Calu3 (cell line): ENCODE measurements around the gene IL19. TPM values are rescaled to one million over a fixed set of nuclear protein-coding genes. Genes with fewer than 3 reads are reported as not detected.

ENCODE experiments used
- BruUV-seq: library from RNA; stranded (reverse); fragments of 400-500 nt; replicated peaks from 2 replicates; lab custom pipeline; 2021; lab: Mats Ljungman, UMichigan
- CTCF ChIA-PET: fragments of 300-600 bp; sonication (Branson Sonifier 250); formaldehyde crosslinking; loops from one replicate; lab custom pipeline; 2022; ENCODE audit warnings: antibody characterized with exemption; lab: Charles Lee
- DNase-seq: peaks from one replicate; pipeline ENCODE4 v3.0.0; 2022
- H3K27ac Mint-ChIP-seq: one replicate; pipeline ENCODE4 v1.8.0; 2022; ENCODE audit warnings: mixed read lengths; ENCODE audit not compliant: unreplicated experiment
- H3K27me3 Mint-ChIP-seq: one replicate; pipeline ENCODE4 v1.8.0; 2022; ENCODE audit warnings: mixed read lengths; ENCODE audit not compliant: unreplicated experiment
- H3K36me3 Mint-ChIP-seq: one replicate; pipeline ENCODE4 v1.8.0; 2022; ENCODE audit warnings: mild to moderate bottlenecking, moderate library complexity, mixed read lengths; ENCODE audit not compliant: insufficient read depth, unreplicated experiment
- H3K4me1 Mint-ChIP-seq: one replicate; pipeline ENCODE4 v1.8.0; 2022; ENCODE audit warnings: mild to moderate bottlenecking, low read depth, mixed read lengths; ENCODE audit not compliant: unreplicated experiment
- H3K4me3 Mint-ChIP-seq: one replicate; pipeline ENCODE4 v1.8.0; 2022; ENCODE audit warnings: mild to moderate bottlenecking, low read depth, moderate library complexity, mixed read lengths; ENCODE audit not compliant: unreplicated experiment
- H3K9me3 Mint-ChIP-seq: one replicate; pipeline ENCODE4 v1.8.0; 2022; ENCODE audit warnings: low read depth, mixed read lengths; ENCODE audit not compliant: unreplicated experiment
- intact Hi-C: fragments of 100-400 bp; cut with micrococcal nuclease; formaldehyde crosslinking; loops from one replicate; pipeline ENCODE4 v1.10.0; 2022; ENCODE audit not compliant: unreplicated experiment
- total RNA-seq: library from RNA; stranded (reverse); gene quantifications from 2 replicates; pipeline ENCODE4 v1.2.3, GENCODE V29; 2022
- TF ChIP-seq, protein P1 (sequence below): fragments of 200-600 bp; IDR thresholded peaks from one replicate; pipeline ENCODE4 v1.8.0; 2022; ENCODE audit warnings: antibody characterized with exemption; ENCODE audit not compliant: unreplicated experiment

IL19 gene
- total RNA-seq, 1 experiment from 2014 or later: not detected

- CTCF ChIA-PET: interaction anchor here (0.6 to 0.9 kb wide), 2 partner anchors 46 to 49 kb away, joined by 3 read pairs; no protein-coding TSS in a partner anchor
- H3K4me3 Mint-ChIP-seq: no peak overlapping the region
- peaks cover 2% of the 10 kb centered on the region for H3K9me3 Mint-ChIP-seq
- TF ChIP-seq, protein P1, sequence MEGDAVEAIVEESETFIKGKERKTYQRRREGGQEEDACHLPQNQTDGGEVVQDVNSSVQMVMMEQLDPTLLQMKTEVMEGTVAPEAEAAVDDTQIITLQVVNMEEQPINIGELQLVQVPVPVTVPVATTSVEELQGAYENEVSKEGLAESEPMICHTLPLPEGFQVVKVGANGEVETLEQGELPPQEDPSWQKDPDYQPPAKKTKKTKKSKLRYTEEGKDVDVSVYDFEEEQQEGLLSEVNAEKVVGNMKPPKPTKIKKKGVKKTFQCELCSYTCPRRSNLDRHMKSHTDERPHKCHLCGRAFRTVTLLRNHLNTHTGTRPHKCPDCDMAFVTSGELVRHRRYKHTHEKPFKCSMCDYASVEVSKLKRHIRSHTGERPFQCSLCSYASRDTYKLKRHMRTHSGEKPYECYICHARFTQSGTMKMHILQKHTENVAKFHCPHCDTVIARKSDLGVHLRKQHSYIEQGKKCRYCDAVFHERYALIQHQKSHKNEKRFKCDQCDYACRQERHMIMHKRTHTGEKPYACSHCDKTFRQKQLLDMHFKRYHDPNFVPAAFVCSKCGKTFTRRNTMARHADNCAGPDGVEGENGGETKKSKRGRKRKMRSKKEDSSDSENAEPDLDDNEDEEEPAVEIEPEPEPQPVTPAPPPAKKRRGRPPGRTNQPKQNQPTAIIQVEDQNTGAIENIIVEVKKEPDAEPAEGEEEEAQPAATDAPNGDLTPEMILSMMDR: no peak
- no peak overlapping the region for H3K27ac Mint-ChIP-seq
- BruUV-seq: no TSS peak
- H3K27me3 Mint-ChIP-seq: peaks cover 72% of the 10 kb centered on the region
- H3K4me1 Mint-ChIP-seq: no peaks in the 10 kb centered on the region
- no peak for DNase-seq
- no peaks in the 10 kb centered on the region for H3K36me3 Mint-ChIP-seq
- intact Hi-C loops: no loop called here
These were observed 92.7 kb downstream of the IL19 start for GRCh38 chr1:206863266-206863665.

DNA sequence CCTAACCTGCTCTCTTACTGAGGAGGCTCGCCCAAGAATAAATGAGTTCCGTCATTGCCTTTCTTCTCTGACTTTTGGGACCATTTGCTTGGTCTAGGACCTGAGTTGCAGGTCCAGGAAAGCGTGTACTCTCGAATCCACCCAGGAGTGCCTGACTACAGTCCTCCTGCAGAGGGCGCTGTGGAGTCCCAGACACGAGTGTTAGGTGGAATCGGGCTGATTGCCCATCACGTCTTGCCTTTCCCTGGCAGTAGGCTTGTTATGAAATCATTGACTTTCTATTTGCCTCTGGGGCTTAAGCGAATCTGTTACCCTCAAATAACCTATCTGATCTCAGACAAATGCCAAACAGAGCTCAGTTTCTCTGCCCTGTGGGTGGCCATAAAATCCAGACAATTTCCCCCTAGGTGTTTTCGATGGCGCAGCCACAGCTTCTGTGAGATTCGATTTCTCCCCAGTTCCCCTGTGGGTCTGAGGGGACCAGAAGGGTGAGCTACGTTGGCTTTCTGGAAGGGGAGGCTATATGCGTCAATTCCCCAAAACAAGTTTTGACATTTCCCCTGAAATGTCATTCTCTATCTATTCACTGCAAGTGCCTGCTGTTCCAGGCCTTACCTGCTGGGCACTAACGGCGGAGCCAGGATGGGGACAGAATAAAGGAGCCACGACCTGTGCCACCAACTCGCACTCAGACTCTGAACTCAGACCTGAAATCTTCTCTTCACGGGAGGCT lies 94.5 kb downstream of the IL19 start, which contains the start of gene IL20:
TSS of gene IL20 (plus strand) at position 685 of the 733 bp plus-strand sequence. CDS start 230 bp downstream, outside the sequence.
- Mint-ChIP-seq H3K4me3 (no peak within 1 kb of the TSS), H3K27ac (no peak within 1 kb of the TSS), H3K36me3 (no peaks in the 10 kb centered on the region), H3K9me3 (peaks cover 2% of the 10 kb centered on the region), H3K27me3 (peaks cover 85% of the 10 kb centered on the region), H3K4me1 (no peaks in the 10 kb centered on the region)
- no TSS peak for BruUV-seq
- CTCF ChIA-PET: interaction anchor here (0.7 to 1.1 kb wide), 3 partner anchors 10 to 117 kb away, joined by 3 to 4 read pairs (median 3); no protein-coding TSS in a partner anchor
- DNase-seq: peak; percentile 88
- intact Hi-C loops: loop anchor here (2.0 kb wide), 2 partner anchors 46 to 114 kb away; no protein-coding TSS in a partner anchor
- TF ChIP-seq, protein P1: peak; percentile 86

- H3K4me3 Mint-ChIP-seq: no peak overlapping the region
- CTCF ChIA-PET: interaction anchor here (0.8 to 1.1 kb wide), 3 partner anchors 11 to 151 kb away, joined by 3 read pairs; no protein-coding TSS in a partner anchor
- no peaks in the 10 kb centered on the region for H3K4me1 Mint-ChIP-seq
- DNase-seq: no peak
- TF ChIP-seq, protein P1: no peak
- peaks cover 2% of the 10 kb centered on the region for H3K9me3 Mint-ChIP-seq
- H3K27me3 Mint-ChIP-seq: peaks cover 85% of the 10 kb centered on the region
- H3K27ac Mint-ChIP-seq: no peak overlapping the region
- no TSS peak for BruUV-seq
- no peaks in the 10 kb centered on the region for H3K36me3 Mint-ChIP-seq
- intact Hi-C loops: no loop called here
These were observed 95.5 kb downstream of the IL19 start for GRCh38 chr1:206866062-206866461.

- TF ChIP-seq, protein P1: no peak
- H3K27ac Mint-ChIP-seq: no peak overlapping the region
- intact Hi-C loops: no loop called here
- no peaks in the 10 kb centered on the region for H3K36me3 Mint-ChIP-seq
- DNase-seq: no peak
- no peak overlapping the region for H3K4me3 Mint-ChIP-seq
- no TSS peak for BruUV-seq
- H3K4me1 Mint-ChIP-seq: no peaks in the 10 kb centered on the region
- CTCF ChIA-PET: no interaction called here
- H3K9me3 Mint-ChIP-seq: no peaks in the 10 kb centered on the region
- peaks cover 79% of the 10 kb centered on the region for H3K27me3 Mint-ChIP-seq
These were observed 96.7 kb downstream of the IL19 start for GRCh38 chr1:206867239-206867638.
